Activated naive CD4-positive, alpha-beta T cell treated with anti-CD3 and anti-CD28 coated beads, Interleukin-2, amount 50 U/mL, for 72 hours (primary cell): ENCODE data around the gene DNAJB13. TPM values are rescaled to one million over a fixed set of nuclear protein-coding genes. Genes with fewer than 3 reads are reported as not detected.
A peak's percentile ranks its signal among the peaks of the same experiment; 100 is the strongest.

ENCODE experiments used
- ATAC-seq, 2 donors: fragments of 150-1000 bp; cut with Tn5 transposase; 2 replicates each; pipeline ENCODE4 v1.10.0; 2021; ENCODE audit warnings: mild to moderate bottlenecking in 2 of 2, moderate library complexity in 2 of 2
- DNase-seq, 2 donors: peaks; one replicate each; pipeline ENCODE4 v3.0.0; 2021 to 2022; ENCODE audit warnings: low spot score in 2 of 2
- H3K27ac Mint-ChIP-seq, 2 donors: one replicate each; pipeline ENCODE4 v1.8.0; 2022; ENCODE audit warnings: mild to moderate bottlenecking in 2 of 2, mixed read lengths in 2 of 2
- H3K36me3 Mint-ChIP-seq, 2 donors: one replicate each; pipeline ENCODE4 v1.8.0; 2022; ENCODE audit warnings: mixed read lengths in 2 of 2
- H3K9me3 Mint-ChIP-seq, 2 donors: one replicate each; pipeline ENCODE4 v1.8.0; 2022; ENCODE audit warnings: mixed read lengths in 2 of 2
- total RNA-seq, 2 donors: library from RNA; stranded (reverse); gene quantifications; one replicate each; pipeline ENCODE4 v1.2.3, GENCODE V29; 2022

Gene DNAJB13
- total RNA-seq, 2 donors from 2014 or later: 0.29 to 0.32 TPM

- H3K9me3 Mint-ChIP-seq: peaks cover 4 to 5% of the 10 kb centered on the region in 2 donors
- peak overlapping the region in 1 of 2 donors; percentile 22 for H3K27ac Mint-ChIP-seq
- DNase-seq (no peak), ATAC-seq (no peak)
- peaks cover 15 to 44% of the 10 kb centered on the region in 2 donors for H3K36me3 Mint-ChIP-seq
Measured at GRCh38 chr11:74014880-74015279, 64.1 kb downstream of the DNAJB13 start.

DNA sequence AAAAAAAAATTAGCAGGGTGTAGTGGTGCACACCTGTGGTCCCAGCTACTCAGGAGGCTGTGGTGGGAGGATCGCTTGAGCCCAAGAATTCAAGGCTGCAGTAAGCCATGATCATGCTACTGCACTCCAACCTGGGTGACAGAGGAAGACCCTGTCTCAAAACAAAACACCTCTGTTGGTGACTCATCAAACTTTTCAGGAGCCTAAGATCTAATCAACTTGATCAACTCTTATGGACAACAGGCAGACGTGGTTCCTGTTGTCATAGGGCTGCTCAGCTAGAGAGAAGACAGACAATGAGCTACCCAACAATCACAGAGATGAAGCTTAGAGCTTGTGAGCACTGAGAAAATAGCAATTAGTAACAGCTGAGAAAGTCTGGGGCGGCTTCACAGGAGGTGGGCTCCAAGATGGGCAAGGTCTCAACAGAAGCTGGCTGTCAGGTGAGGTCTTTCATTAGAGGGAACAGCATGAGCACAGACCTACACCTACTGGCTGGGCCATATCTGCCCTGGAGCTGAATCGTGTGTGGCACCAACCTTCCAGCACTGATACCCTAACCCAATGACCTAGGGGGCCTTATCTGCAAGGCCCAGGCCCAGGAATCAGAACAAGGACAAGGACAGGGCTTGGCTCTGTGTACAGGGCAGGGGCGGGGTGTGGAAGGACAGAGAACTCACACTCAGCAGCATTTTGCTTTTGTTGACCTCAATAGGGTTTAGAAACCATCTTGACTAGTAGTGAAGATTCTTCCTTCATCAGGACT, 65.3 kb downstream of the DNAJB13 start:
- DNase-seq: no peak
- no peak for ATAC-seq
- Mint-ChIP-seq H3K27ac (peak overlapping the region; percentile 7 to 87), H3K36me3 (peaks cover 15 to 35% of the 10 kb centered on the region in 2 donors), H3K9me3 (peaks cover 4 to 5% of the 10 kb centered on the region in 2 donors)

DNA sequence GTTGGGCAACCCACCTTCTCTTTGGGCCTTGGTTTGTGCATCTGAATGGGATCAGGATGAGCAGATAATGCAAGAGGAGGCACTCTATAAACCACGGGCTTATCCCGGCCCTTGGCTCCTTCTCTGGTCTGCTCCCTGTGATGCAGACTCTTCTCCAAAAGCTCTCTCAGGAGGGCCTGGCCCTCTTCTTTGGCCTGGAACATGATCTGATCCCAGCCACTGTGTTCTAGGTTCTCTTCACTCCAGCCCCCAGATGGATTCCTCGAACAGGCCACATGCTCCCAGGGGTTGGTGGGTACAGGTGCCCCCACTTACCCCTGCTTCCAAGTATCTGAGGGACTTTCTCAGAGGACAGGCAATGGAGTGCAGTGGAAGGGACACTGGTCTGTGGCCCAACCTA, 66.8 kb downstream of the DNAJB13 start:
- no peak for DNase-seq
- Mint-ChIP-seq H3K9me3 (peaks cover 0 to 5% of the 10 kb centered on the region in 2 donors), H3K27ac (peak overlapping the region in 1 of 2 donors; percentile 13), H3K36me3 (peaks cover 15 to 35% of the 10 kb centered on the region in 2 donors)
- no peak for ATAC-seq

- Mint-ChIP-seq H3K36me3 (peaks cover 20 to 35% of the 10 kb centered on the region in 2 donors), H3K9me3 (peaks cover 0 to 5% of the 10 kb centered on the region in 2 donors), H3K27ac (no peak overlapping the region)
- ATAC-seq (no peak), DNase-seq (no peak)
Measured at GRCh38 chr11:74018331-74019005, 67.6 kb downstream of the DNAJB13 start.

DNA sequence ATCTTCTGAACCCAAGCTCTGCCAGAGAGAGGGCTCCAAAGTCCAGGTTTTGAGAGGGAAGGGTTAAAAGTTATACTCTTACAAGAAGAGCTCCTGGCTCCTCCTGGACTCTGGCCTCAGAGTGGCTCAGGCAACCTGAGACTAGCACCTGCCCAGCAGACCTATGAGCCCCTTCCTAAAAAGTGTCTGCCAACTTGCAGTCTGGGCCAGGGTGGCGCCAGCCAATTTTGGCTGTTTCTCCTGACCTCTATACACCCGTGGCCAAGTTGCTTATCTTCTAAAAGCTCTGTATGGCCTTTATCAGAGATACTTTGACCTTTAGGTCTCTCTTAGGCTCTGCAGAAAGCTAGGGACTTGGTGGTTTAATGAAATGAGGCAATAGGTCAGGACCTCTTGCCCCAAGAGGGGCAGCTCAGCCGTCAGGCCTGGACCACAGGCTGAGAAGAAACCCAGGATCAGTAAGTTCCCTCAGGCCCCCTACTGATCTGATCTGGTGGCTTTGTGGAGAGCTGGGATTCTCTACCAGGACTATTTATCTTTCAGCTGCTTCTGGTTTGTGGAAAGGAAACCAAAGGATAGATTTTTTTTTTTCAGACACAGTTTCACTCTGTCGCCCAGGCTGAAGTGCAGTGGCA, 68.4 kb downstream of the DNAJB13 start:
- ATAC-seq: peak in 1 of 2 donors; percentile 45
- peaks cover 24 to 34% of the 10 kb centered on the region in 2 donors for H3K36me3 Mint-ChIP-seq
- peaks cover 0 to 5% of the 10 kb centered on the region in 2 donors for H3K9me3 Mint-ChIP-seq
- no peak overlapping the region for H3K27ac Mint-ChIP-seq
- DNase-seq: no peak

GRCh38 chr11:74019860-74020259, 69.0 kb downstream of the DNAJB13 start:
- DNase-seq: peak; percentile 74 to 78
- no peak overlapping the region for H3K27ac Mint-ChIP-seq
- peaks cover 0 to 5% of the 10 kb centered on the region in 2 donors for H3K9me3 Mint-ChIP-seq

More at GRCh38 chr11:74019860-74020259, 69.0 kb downstream of the DNAJB13 start:
- peaks cover 24 to 31% of the 10 kb centered on the region in 2 donors for H3K36me3 Mint-ChIP-seq
- ATAC-seq: peak; percentile 89 to 94

Other genes with a start within 250 kb of the DNAJB13 start
- gene RAB6A, start 190.0 kb upstream of the DNAJB13 start, total RNA-seq: 10 to 100 TPM; 66.3 TPM
- 10 to 100 TPM; 24.0 to 41.9 TPM for gene MRPL48, start 163.2 kb upstream of the DNAJB13 start, total RNA-seq
- gene COA4, start 74.2 kb upstream of the DNAJB13 start, total RNA-seq: 10 to 100 TPM; 67.9 to 94.6 TPM
- 10 to 100 TPM; 41.3 to 45.1 TPM for gene PAAF1, start 74.0 kb upstream of the DNAJB13 start, total RNA-seq
- gene UCP2, start 31.8 kb downstream of the DNAJB13 start, total RNA-seq: 100 to 1,000 TPM; 271 to 326 TPM
- 1 to 10 TPM; 1.5 to 2.7 TPM for gene UCP3, start 58.1 kb downstream of the DNAJB13 start, total RNA-seq
- gene C2CD3, start 220.0 kb downstream of the DNAJB13 start, total RNA-seq: 10 to 100 TPM; 28.6 to 42.8 TPM
- gene PPME1, start 220.3 kb downstream of the DNAJB13 start, total RNA-seq: 10 to 100 TPM; 35.0 to 73.9 TPM